ENCODE data around the gene PRXL2B.
"Not testable (repeated sequence)": the region's sequence is repeated elsewhere in the genome, so short reads cannot be mapped to it uniquely, and the experiment has no call there.

Gene PRXL2B

GRCh38 chr1:2586154-2587070 is at the start of gene PRXL2B:
TSS of gene PRXL2B (plus strand) at chr1:2586777. CDS start at chr1:2586886, 109 bp downstream.
- peak; percentile 90 for DNase-seq (ENCODE audit: low read depth)

GRCh38 chr1:2537784-2538115 is 48.8 kb upstream of the PRXL2B start:
- DNase-seq (ENCODE audit: low read depth): no peak

- DNase-seq (ENCODE audit: low read depth): no peak
These were observed 48.2 kb upstream of the PRXL2B start for GRCh38 chr1:2538376-2538775.

- DNase-seq (ENCODE audit: low read depth): no peak
These were observed 47.7 kb upstream of the PRXL2B start for GRCh38 chr1:2538872-2539271.

GRCh38 chr1:2539312-2539907 is 47.2 kb upstream of the PRXL2B start:
- DNase-seq (ENCODE audit: low read depth): no peak

- DNase-seq (ENCODE audit: low read depth): no peak
These were observed 45.6 kb upstream of the PRXL2B start for GRCh38 chr1:2540816-2541492.

GRCh38 chr1:2541619-2542245 is 44.8 kb upstream of the PRXL2B start:
- no peak for DNase-seq (ENCODE audit: low read depth)

GRCh38 chr1:2542246-2542915 is 44.2 kb upstream of the PRXL2B start:
- DNase-seq (ENCODE audit: low read depth): no peak

- DNase-seq (ENCODE audit: low read depth): no peak
These were observed 43.0 kb upstream of the PRXL2B start for GRCh38 chr1:2543543-2544092.

- DNase-seq (ENCODE audit: low read depth): no peak
These were observed 42.3 kb upstream of the PRXL2B start for GRCh38 chr1:2544093-2544874.

GRCh38 chr1:2544875-2545640 is 41.5 kb upstream of the PRXL2B start:
- DNase-seq (ENCODE audit: low read depth): no peak

GRCh38 chr1:2545754-2546514 is 40.6 kb upstream of the PRXL2B start:
- no peak for DNase-seq (ENCODE audit: low read depth)

- no peak for DNase-seq (ENCODE audit: low read depth)
These were observed 39.9 kb upstream of the PRXL2B start for GRCh38 chr1:2546515-2547209.

- DNase-seq (ENCODE audit: low read depth): no peak
These were observed 39.1 kb upstream of the PRXL2B start for GRCh38 chr1:2547210-2548067.

- DNase-seq (ENCODE audit: low read depth): no peak
These were observed 38.4 kb upstream of the PRXL2B start for GRCh38 chr1:2548068-2548589.

GRCh38 chr1:2549367-2550029 is 37.1 kb upstream of the PRXL2B start:
- not testable (repeated sequence) for DNase-seq (ENCODE audit: low read depth)

GRCh38 chr1:2550309-2550861 is 36.2 kb upstream of the PRXL2B start:
- not testable (repeated sequence) for DNase-seq (ENCODE audit: low read depth)

Data from GM04503 (cell line).